IPS-NIHi7 (cell line): Measurements from ENCODE around the gene IKZF1.

Source experiments
- DNase-seq: peaks from one replicate; pipeline ENCODE4 v3.0.0; 2012; ENCODE audit warnings: mixed read lengths; ENCODE audit errors: extremely low spot score

Gene IKZF1

GRCh38 chr7:50371551-50372021 lies 67.1 kb downstream of the IKZF1 start:
- no peak for DNase-seq

- DNase-seq = no peak
These were observed 68.4 kb downstream of the IKZF1 start for GRCh38 chr7:50372923-50373322.

GRCh38 chr7:50376056-50376820 lies 71.7 kb downstream of the IKZF1 start:
- no peak for DNase-seq

GRCh38 chr7:50377356-50377755 lies 72.8 kb downstream of the IKZF1 start:
- no peak for DNase-seq

GRCh38 chr7:50379082-50379481 lies 74.6 kb downstream of the IKZF1 start:
- DNase-seq = peak; percentile 75

- DNase-seq = no peak
These were observed 75.0 kb downstream of the IKZF1 start for GRCh38 chr7:50379539-50379938.

- DNase-seq = no peak
These were observed 77.9 kb downstream of the IKZF1 start for GRCh38 chr7:50382455-50382854.

GRCh38 chr7:50387351-50387750 lies 82.8 kb downstream of the IKZF1 start:
- DNase-seq = peak; percentile 23

- DNase-seq = no peak
These were observed 85.4 kb downstream of the IKZF1 start for GRCh38 chr7:50389961-50390360.

- DNase-seq = no peak
These were observed 86.9 kb downstream of the IKZF1 start for GRCh38 chr7:50391386-50391785.

GRCh38 chr7:50393076-50393475 lies 88.6 kb downstream of the IKZF1 start:
- no peak for DNase-seq

- no peak for DNase-seq
These were observed 89.2 kb downstream of the IKZF1 start for GRCh38 chr7:50393547-50394252.

- no peak for DNase-seq
These were observed 89.8 kb downstream of the IKZF1 start for GRCh38 chr7:50394315-50394714.

GRCh38 chr7:50396856-50397255 lies 92.3 kb downstream of the IKZF1 start:
- no peak for DNase-seq

GRCh38 chr7:50397320-50397970 lies 92.9 kb downstream of the IKZF1 start:
- no peak for DNase-seq

- DNase-seq = no peak
These were observed 93.4 kb downstream of the IKZF1 start for GRCh38 chr7:50397971-50398324.

GRCh38 chr7:50399206-50399605 lies 94.7 kb downstream of the IKZF1 start:
- DNase-seq = no peak

- DNase-seq = no peak
These were observed 95.1 kb downstream of the IKZF1 start for GRCh38 chr7:50399635-50400034.

- no peak for DNase-seq
These were observed 95.6 kb downstream of the IKZF1 start for GRCh38 chr7:50400114-50400513.

- DNase-seq = peak; percentile 46
These were observed 99.9 kb downstream of the IKZF1 start for GRCh38 chr7:50404392-50404791.

- DNase-seq = no peak
These were observed 100.7 kb downstream of the IKZF1 start for GRCh38 chr7:50405221-50405620.

- DNase-seq = no peak
These were observed 102.4 kb downstream of the IKZF1 start for GRCh38 chr7:50406935-50407334.
